B cell (primary cell): ENCODE measurements around the gene KANK2. TPM values are rescaled to one million over a fixed set of nuclear protein-coding genes. Genes with fewer than 3 reads are reported as not detected.

Experiments
- ATAC-seq: fragments of 200-7000 bp; cut with Tn5 transposase; one replicate; pipeline ENCODE4 v1.10.0; 2021; ENCODE audit warnings: low read depth, mild to moderate bottlenecking, moderate number of reproducible peaks, moderate library complexity
- CTCF ChIA-PET: fragments of 350-600 bp; sonication (Branson Sonifier 250); formaldehyde crosslinking; loops from one replicate; lab custom pipeline; 2021; ENCODE audit warnings: antibody characterized with exemption, inconsistent platforms; lab: Charles Lee
- POLR2A ChIA-PET: fragments of 350-600 bp; sonication (Branson Sonifier 250); formaldehyde crosslinking; loops from one replicate; lab custom pipeline; 2021; ENCODE audit warnings: antibody characterized with exemption; lab: Charles Lee
- DNase-seq: peaks from one replicate; pipeline ENCODE4 v3.0.0; 2013
- H2AFZ ChIP-seq: 2 replicates; pipeline ENCODE4 v1.6.1; 2012; ENCODE audit warnings: mild to moderate bottlenecking, low read depth, low read length; ENCODE audit not compliant: insufficient read depth, poor library complexity, severe bottlenecking
- H3K27ac ChIP-seq, 2 donors: 1 replicate in 1 of 2; 2 replicates in 1 of 2; pipeline ENCODE4 v1.5.1; 2012 to 2013; ENCODE audit warnings: low read length in 2 of 2, mild to moderate bottlenecking in 2 of 2, moderate library complexity in 1 of 2
- H3K27me3 ChIP-seq, 4 experiments: fragments of 200-600 bp in 1 of 4; sonication (generic) in 1 of 4; replicated peaks in 1 of 4; 1 replicate in 2 of 4; 2 replicates in 2 of 4; pipeline versions ENCODE4 v1.6.1 to v1.7.0; 2013 to 2016; ENCODE audit warnings: low read length in 3 of 4, mild to moderate bottlenecking in 2 of 4, mixed read lengths in 1 of 4, moderate library complexity in 1 of 4; ENCODE audit not compliant: insufficient read depth in 4 of 4, control insufficient read depth in 3 of 4; ENCODE audit errors: control extremely low read depth in 1 of 4
- H3K36me3 ChIP-seq, 2 experiments: replicated peaks in 1 of 2; 1 replicate in 1 of 2; 2 replicates in 1 of 2; pipeline versions ENCODE4 v1.6.1 to v1.7.1; 2013; ENCODE audit warnings: low read length in 1 of 2; ENCODE audit not compliant: insufficient read depth in 2 of 2, control insufficient read depth in 1 of 2; ENCODE audit errors: control extremely low read depth in 1 of 2, extremely low read depth in 1 of 2
- H3K4me1 ChIP-seq, 2 donors: fragments of 200-600 bp in 1 of 2; sonication (generic) in 1 of 2; 1 replicate in 1 of 2; 2 replicates in 1 of 2; pipeline versions ENCODE4 v1.5.1 to v1.6.1; 2013 to 2017; ENCODE audit warnings: low read length in 2 of 2; ENCODE audit not compliant: control insufficient read depth in 2 of 2, insufficient read depth in 2 of 2
- H3K4me2 ChIP-seq: replicated peaks from 2 replicates; pipeline ENCODE3; 2012; ENCODE audit warnings: mild to moderate bottlenecking, low read depth, low read length; ENCODE audit not compliant: poor library complexity, severe bottlenecking
- H3K4me3 ChIP-seq, 5 experiments: fragments of 200-600 bp in 1 of 5; sonication (generic) in 1 of 5; 1 replicate in 3 of 5; 2 replicates in 2 of 5; pipeline versions ENCODE4 v1.5.1 to v1.7.0; 2011 to 2016; ENCODE audit warnings: low read length in 4 of 5, mild to moderate bottlenecking in 4 of 5, low read depth in 2 of 5, control low read depth in 1 of 5, moderate library complexity in 1 of 5; ENCODE audit not compliant: insufficient read depth in 1 of 5; ENCODE audit errors: control extremely low read depth in 1 of 5, extremely low read depth in 1 of 5
- H3K79me2 ChIP-seq: fragments of 200-600 bp; sonication (generic); one replicate; pipeline ENCODE4 v1.6.0; 2016; ENCODE audit warnings: low read length; ENCODE audit not compliant: control insufficient read depth, insufficient read depth
- H3K9ac ChIP-seq: fragments of 200-600 bp; sonication (generic); 2 replicates; pipeline ENCODE4 v1.6.1; 2017; ENCODE audit warnings: mild to moderate bottlenecking, low read length, moderate library complexity
- H3K9me3 ChIP-seq, 3 donors: one replicate each; pipeline versions ENCODE4 v1.6.1 to v1.7.1; 2013; ENCODE audit warnings: low read length in 2 of 3; ENCODE audit not compliant: control insufficient read depth in 2 of 3, insufficient read depth in 1 of 3; ENCODE audit errors: control extremely low read depth in 1 of 3
- H4K20me1 ChIP-seq: 2 replicates; pipeline ENCODE4 v1.6.0; 2012; ENCODE audit warnings: mild to moderate bottlenecking, low read length; ENCODE audit not compliant: insufficient read depth, control insufficient read depth, poor library complexity, severe bottlenecking
- H3K27ac Mint-ChIP-seq: one replicate; pipeline ENCODE4 v1.8.0; 2021; ENCODE audit warnings: mixed read lengths
- H3K27me3 Mint-ChIP-seq: one replicate; pipeline ENCODE4 v1.8.0; 2021; ENCODE audit warnings: mixed read lengths
- H3K4me1 Mint-ChIP-seq: one replicate; pipeline ENCODE4 v1.8.0; 2021; ENCODE audit warnings: mixed read lengths
- H3K4me3 Mint-ChIP-seq: one replicate; pipeline ENCODE4 v1.8.0; 2021; ENCODE audit warnings: mixed read lengths
- H3K9me3 Mint-ChIP-seq: one replicate; pipeline ENCODE4 v1.8.0; 2022; ENCODE audit warnings: mixed read lengths; ENCODE audit not compliant: insufficient read depth
- EZH2 ChIP-seq: IDR thresholded peaks from 2 replicates; pipeline ENCODE4 v1.6.1; 2012; ENCODE audit warnings: borderline replicate concordance, low read depth, mild to moderate bottlenecking, moderate library complexity, low read length; ENCODE audit not compliant: insufficient read depth, poor library complexity, severe bottlenecking
- WGBS: methylation state at CpG from one replicate; pipeline ENCODE4 v1.1.5; 2013; ENCODE audit warnings: missing lambda C conversion rate; ENCODE audit not compliant: insufficient coverage; 5-methylcytosine and 5-hydroxymethylcytosine counted together
- intact Hi-C: fragments of 100-400 bp; cut with micrococcal nuclease; formaldehyde crosslinking; loops from one replicate; pipeline ENCODE4 v1.10.0; 2022
- polyA plus RNA-seq: library from polyadenylated mRNA; depleted of rRNA; stranded (reverse); fragments of >200 nt; gene quantifications from 2 replicates; pipeline ENCODE4 v1.2.3, GENCODE V29; 2012
- total RNA-seq, 2 donors: library from RNA; stranded (reverse); fragments of 120-200 nt in 1 of 2; gene quantifications; 1 replicate in 1 of 2; 2 replicates in 1 of 2; pipeline versions ENCODE4 v1.2.3 to v1.2.4, GENCODE V29; 2013 to 2022
- TF ChIP-seq, protein P1 (sequence below): fragments of 200-600 bp; IDR thresholded peaks from one replicate; pipeline ENCODE4 v1.8.0; 2022; ENCODE audit warnings: antibody characterized with exemption, mild to moderate bottlenecking

Gene KANK2
- total and polyA plus RNA-seq, 2 donors (not counting 1 experiment from before 2014, with no cell fraction given) = 0.54 to 18.9 TPM

DNA sequence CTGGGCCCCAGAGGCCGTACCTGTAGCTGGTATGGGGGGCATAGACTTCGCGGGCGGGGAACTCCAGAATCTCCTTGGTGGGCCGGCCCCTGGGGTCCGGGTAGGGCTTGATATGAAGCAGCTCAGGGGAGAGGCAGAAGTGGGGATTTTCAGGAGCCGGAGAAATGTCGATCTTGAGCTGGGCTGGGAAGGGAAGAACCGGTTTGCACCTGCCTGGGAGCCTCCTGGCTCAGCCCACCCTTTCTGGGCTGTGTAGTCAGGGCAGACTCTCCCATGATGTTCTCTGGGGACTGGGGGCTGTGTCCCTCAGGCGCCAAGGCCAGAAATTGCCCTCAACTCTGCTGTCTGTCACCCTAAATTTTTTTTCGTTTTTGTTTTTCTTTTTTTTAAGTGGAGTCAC, 44.7 kb upstream of the KANK2 start:
- intact Hi-C loops = no loop called here
- POLR2A ChIA-PET = interaction anchor here (0.5 kb wide), 1 partner anchor 20 kb away, joined by 3 read pairs; no protein-coding TSS in a partner anchor
- Histone ChIP-seq H3K79me2 (no peaks in the 10 kb centered on the region), H3K27ac (no peak overlapping the region), H4K20me1 (no peaks in the 10 kb centered on the region), H3K27me3 (peaks cover 0 to 3% (median 1%) of the 10 kb centered on the region in 4 experiments), H3K4me3 (no peak overlapping the region), H2AFZ (no peak overlapping the region), H3K36me3 (no peaks in the 10 kb centered on the region), H3K9ac (no peak overlapping the region), H3K4me1 (peaks cover 3 to 4% of the 10 kb centered on the region in 2 donors), H3K9me3 (peaks cover 0 to 35% (median 12%) of the 10 kb centered on the region in 3 donors), H3K4me2 (no peak overlapping the region)
- CTCF ChIA-PET = interaction anchor here (0.6 to 1.6 kb wide), 2 partner anchors 38 to 343 kb away, joined by 3 to 4 read pairs; no protein-coding TSS in a partner anchor
- H3K27ac Mint-ChIP-seq = no peak overlapping the region
- DNase-seq = no peak
- H3K4me1 Mint-ChIP-seq = peaks cover 6% of the 10 kb centered on the region
- no peak for TF ChIP-seq EZH2
- TF ChIP-seq, protein P1, sequence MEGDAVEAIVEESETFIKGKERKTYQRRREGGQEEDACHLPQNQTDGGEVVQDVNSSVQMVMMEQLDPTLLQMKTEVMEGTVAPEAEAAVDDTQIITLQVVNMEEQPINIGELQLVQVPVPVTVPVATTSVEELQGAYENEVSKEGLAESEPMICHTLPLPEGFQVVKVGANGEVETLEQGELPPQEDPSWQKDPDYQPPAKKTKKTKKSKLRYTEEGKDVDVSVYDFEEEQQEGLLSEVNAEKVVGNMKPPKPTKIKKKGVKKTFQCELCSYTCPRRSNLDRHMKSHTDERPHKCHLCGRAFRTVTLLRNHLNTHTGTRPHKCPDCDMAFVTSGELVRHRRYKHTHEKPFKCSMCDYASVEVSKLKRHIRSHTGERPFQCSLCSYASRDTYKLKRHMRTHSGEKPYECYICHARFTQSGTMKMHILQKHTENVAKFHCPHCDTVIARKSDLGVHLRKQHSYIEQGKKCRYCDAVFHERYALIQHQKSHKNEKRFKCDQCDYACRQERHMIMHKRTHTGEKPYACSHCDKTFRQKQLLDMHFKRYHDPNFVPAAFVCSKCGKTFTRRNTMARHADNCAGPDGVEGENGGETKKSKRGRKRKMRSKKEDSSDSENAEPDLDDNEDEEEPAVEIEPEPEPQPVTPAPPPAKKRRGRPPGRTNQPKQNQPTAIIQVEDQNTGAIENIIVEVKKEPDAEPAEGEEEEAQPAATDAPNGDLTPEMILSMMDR = no peak
- ATAC-seq = no peak
- WGBS = 93% methylated on average over 11 of the region's 11 CpGs
- H3K4me3 Mint-ChIP-seq = no peak overlapping the region
- peaks cover 4% of the 10 kb centered on the region for H3K9me3 Mint-ChIP-seq
- H3K27me3 Mint-ChIP-seq = no peaks in the 10 kb centered on the region

DNA sequence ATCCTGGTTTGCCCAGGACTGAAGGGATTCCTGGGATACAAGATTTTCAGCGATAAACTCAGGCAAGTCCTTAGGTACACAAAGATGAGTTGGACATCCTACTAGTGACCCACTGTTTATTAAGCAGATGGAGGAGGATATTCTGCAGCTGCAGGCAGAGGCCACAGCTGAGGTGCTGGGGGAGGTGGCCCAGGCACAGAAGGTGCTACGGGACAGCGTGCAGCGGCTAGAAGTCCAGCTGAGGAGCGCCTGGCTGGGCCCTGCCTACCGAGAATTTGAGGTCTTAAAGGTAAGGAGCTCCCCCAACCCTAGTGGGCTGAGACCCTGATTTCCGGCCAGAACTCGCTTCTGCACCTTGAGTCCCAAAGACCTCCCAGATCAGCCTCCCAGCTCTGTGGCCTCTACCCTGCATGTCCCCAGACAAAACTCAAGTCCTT, 42.7 kb upstream of the KANK2 start:
- ChIA-PET CTCF (no interaction called here), POLR2A (no interaction called here)
- TF ChIP-seq, protein P1 = no peak
- no peak for TF ChIP-seq EZH2
- DNase-seq (peak; percentile 2), ATAC-seq (no peak)
- intact Hi-C loops = no loop called here
- Histone ChIP-seq H3K36me3 (no peaks in the 10 kb centered on the region), H3K4me2 (no peak overlapping the region), H3K4me3 (no peak overlapping the region), H3K27ac (no peak overlapping the region), H3K9ac (no peak overlapping the region), H3K4me1 (peaks cover 3 to 4% of the 10 kb centered on the region in 2 donors), H3K27me3 (peaks cover 0 to 3% (median 1%) of the 10 kb centered on the region in 4 experiments), H3K9me3 (peaks cover 0 to 35% (median 12%) of the 10 kb centered on the region in 3 donors), H4K20me1 (no peaks in the 10 kb centered on the region), H2AFZ (no peak overlapping the region), H3K79me2 (no peaks in the 10 kb centered on the region)
- Mint-ChIP-seq H3K4me3 (no peak overlapping the region), H3K27ac (no peak overlapping the region), H3K4me1 (peaks cover 6% of the 10 kb centered on the region), H3K9me3 (peaks cover 4% of the 10 kb centered on the region), H3K27me3 (no peaks in the 10 kb centered on the region)
- WGBS = 93% methylated on average over 3 of the region's 8 CpGs
